Right cardiac atrium (tissue), 5 donors: Measurements from ENCODE around the gene BIN1. TPM values are rescaled to one million over a fixed set of nuclear protein-coding genes. Genes with fewer than 3 reads are reported as not detected.
A peak's percentile ranks its signal among the peaks of the same experiment; 100 is the strongest.

Experiments
- ATAC-seq, 2 donors: fragments of 200-7000 bp; cut with Tn5 transposase; one replicate each; pipeline versions ENCODE4 v1.8.0 to v1.9.1; 2020; ENCODE audit warnings: moderate library complexity in 2 of 2, mild to moderate bottlenecking in 1 of 2
- DNase-seq, 3 donors: peaks; one replicate each; pipeline ENCODE4 v3.0.0-alpha.2; 2020
- H3K27ac ChIP-seq: one replicate; pipeline ENCODE4 v1.5.1; 2013; ENCODE audit warnings: mild to moderate bottlenecking, low read length, control low read depth, moderate library complexity
- H3K27me3 ChIP-seq: one replicate; pipeline ENCODE4 v1.6.1; 2013; ENCODE audit not compliant: control insufficient read depth, insufficient read depth
- H3K4me1 ChIP-seq: one replicate; pipeline ENCODE4 v1.6.1; 2013; ENCODE audit warnings: low read length; ENCODE audit not compliant: control insufficient read depth, insufficient read depth
- H3K4me3 ChIP-seq: one replicate; pipeline ENCODE4 v1.5.1; 2013; ENCODE audit warnings: low read length, control low read depth
- H3K9me3 ChIP-seq: one replicate; pipeline ENCODE4 v1.6.1; 2013; ENCODE audit warnings: low read length; ENCODE audit not compliant: control insufficient read depth
- WGBS: extraction: QIAGEN DNeasy Blood & Tissue Kit; methylation state at CpG from one replicate; pipeline ENCODE4 v1.1.7; 2013; 5-methylcytosine and 5-hydroxymethylcytosine counted together
- intact Hi-C, 4 donors: fragments of 100-400 bp; cut with DNase I; formaldehyde crosslinking; loops; one replicate each; pipeline versions ENCODE4 v1.11.0 to v1.14.0; 2022 to 2023
- polyA plus RNA-seq: library from polyadenylated mRNA; stranded (reverse); fragments of 200-250 nt; gene quantifications from one replicate; pipeline ENCODE4 v1.2.3, GENCODE V29; 2013
- total RNA-seq, 4 donors: library from RNA; stranded (reverse); fragmentation: NEBNext Ultra II Directional; extraction: Animal tissue kit (Norgen Biotek cat#: 25700); gene quantifications; one replicate each; pipeline ENCODE4 v1.2.1, GENCODE V29; 2021
- donor health status: healthy with polysubstance abuse.
- donor health status: DM: no; HTN: yes; CAD: no.
- donor health status: DM: no; HTN: no; CAD: no.
- donor health status: DM: no; HTN: yes; CAD: no; lungs with severe emphysema.
- donor health status: DM: yes; HTN: yes; CAD: no.

The BIN1 gene
- total and polyA plus RNA-seq, 5 donors, result 5.9 to 12.0 (median 10.0) TPM

- DNase-seq (no peak), ATAC-seq (no peak)
- 81% methylated on average over 9 of the region's 9 CpGs for WGBS
- no peaks in the 10 kb centered on the region for H3K4me1 ChIP-seq
- H3K4me3 ChIP-seq, result no peak overlapping the region
- H3K9me3 ChIP-seq, result no peaks in the 10 kb centered on the region
- no peak overlapping the region for H3K27ac ChIP-seq
- intact Hi-C loops, result no loop called here
- H3K27me3 ChIP-seq, result no peaks in the 10 kb centered on the region
Measured at GRCh38 chr2:127117603-127118002, 10.6 kb upstream of the BIN1 start.

- no peak for DNase-seq
Measured at GRCh38 chr2:127115471-127116199, 8.7 kb upstream of the BIN1 start.

GRCh38 chr2:127110985-127111384 is 4.0 kb upstream of the BIN1 start:
- H3K27me3 ChIP-seq, result no peaks in the 10 kb centered on the region
- WGBS, result 86% methylated on average over 6 of the region's 6 CpGs
- DNase-seq, result no peak
- no peak overlapping the region for H3K4me3 ChIP-seq
- ATAC-seq, result no peak
- H3K4me1 ChIP-seq, result no peaks in the 10 kb centered on the region
- no peaks in the 10 kb centered on the region for H3K9me3 ChIP-seq
- no peak overlapping the region for H3K27ac ChIP-seq
- intact Hi-C loops, result no loop called here

More at GRCh38 chr2:127115471-127116199, 8.7 kb upstream of the BIN1 start:
- Histone ChIP-seq H3K27ac (no peak overlapping the region), H3K4me1 (no peaks in the 10 kb centered on the region), H3K4me3 (no peak overlapping the region), H3K9me3 (no peaks in the 10 kb centered on the region), H3K27me3 (no peaks in the 10 kb centered on the region)
- intact Hi-C loops, result no loop called here
- 81% methylated on average over 11 of the region's 11 CpGs for WGBS
- no peak for ATAC-seq

- no peak overlapping the region for H3K27ac ChIP-seq
- H3K9me3 ChIP-seq, result no peaks in the 10 kb centered on the region
- H3K27me3 ChIP-seq, result no peaks in the 10 kb centered on the region
- H3K4me3 ChIP-seq, result no peak overlapping the region
- ATAC-seq (no peak), DNase-seq (no peak)
- H3K4me1 ChIP-seq, result peaks cover 6% of the 10 kb centered on the region
- intact Hi-C loops, result no loop called here
- 79% methylated on average over 11 of the region's 11 CpGs for WGBS
Measured at GRCh38 chr2:127108090-127108523, 1.2 kb upstream of the BIN1 start.

GRCh38 chr2:127107622-127107999 is 657 bp upstream of the BIN1 start:
- DNase-seq, result no peak
- Histone ChIP-seq H3K27me3 (no peaks in the 10 kb centered on the region), H3K4me1 (peaks cover 6% of the 10 kb centered on the region), H3K4me3 (peak overlapping the region; percentile 65), H3K27ac (no peak overlapping the region), H3K9me3 (no peaks in the 10 kb centered on the region)
- WGBS, result 19% methylated on average over 17 of the region's 17 CpGs
- no peak for ATAC-seq
- intact Hi-C loops, result no loop called here

GRCh38 chr2:127106457-127106990 is 430 bp downstream of the BIN1 start:
- Histone ChIP-seq H3K4me1 (peaks cover 6% of the 10 kb centered on the region), H3K9me3 (no peaks in the 10 kb centered on the region), H3K4me3 (peak overlapping the region; percentile 65), H3K27ac (peak overlapping the region; percentile 7), H3K27me3 (no peaks in the 10 kb centered on the region)
- DNase-seq (peak in 1 of 3 donors; percentile 67), ATAC-seq (peak; percentile 10 to 35)
- under 1% methylated on average over 45 of the region's 45 CpGs for WGBS
- intact Hi-C loops, result no loop called here

- peak; percentile 3 to 27 for ATAC-seq
- H3K27ac ChIP-seq, result no peak overlapping the region
- H3K9me3 ChIP-seq, result no peaks in the 10 kb centered on the region
- H3K4me1 ChIP-seq, result peaks cover 6% of the 10 kb centered on the region
- WGBS, result 5% methylated on average over 51 of the region's 51 CpGs
- no peaks in the 10 kb centered on the region for H3K27me3 ChIP-seq
- H3K4me3 ChIP-seq, result peak overlapping the region; percentile 65
- intact Hi-C loops, result no loop called here
- DNase-seq, result peak in 2 of 3 donors; percentile 75 to 80
Measured at GRCh38 chr2:127105656-127106456, 1.1 kb downstream of the BIN1 start.

- WGBS, result 60% methylated on average over 6 of the region's 6 CpGs
- Histone ChIP-seq H3K27me3 (no peaks in the 10 kb centered on the region), H3K4me1 (peaks cover 6% of the 10 kb centered on the region), H3K27ac (no peak overlapping the region), H3K9me3 (no peaks in the 10 kb centered on the region), H3K4me3 (peak overlapping the region; percentile 65)
- ATAC-seq, result no peak
- DNase-seq, result peak in 1 of 3 donors; percentile 47
- intact Hi-C loops, result no loop called here
Measured at GRCh38 chr2:127104881-127105655, 1.9 kb downstream of the BIN1 start.

GRCh38 chr2:127104166-127104660 is 2.7 kb downstream of the BIN1 start:
- Histone ChIP-seq H3K4me1 (peaks cover 6% of the 10 kb centered on the region), H3K27me3 (no peaks in the 10 kb centered on the region), H3K9me3 (no peaks in the 10 kb centered on the region), H3K4me3 (no peak overlapping the region), H3K27ac (no peak overlapping the region)
- no peak for ATAC-seq
- intact Hi-C loops, result no loop called here
- 89% methylated on average over 8 of the region's 8 CpGs for WGBS
- no peak for DNase-seq

GRCh38 chr2:127103243-127104165 is 3.5 kb downstream of the BIN1 start:
- intact Hi-C loops, result no loop called here
- Histone ChIP-seq H3K27me3 (no peaks in the 10 kb centered on the region), H3K27ac (no peak overlapping the region), H3K4me3 (no peak overlapping the region), H3K9me3 (no peaks in the 10 kb centered on the region), H3K4me1 (peaks cover 6% of the 10 kb centered on the region)
- no peak for ATAC-seq
- 81% methylated on average over 24 of the region's 24 CpGs for WGBS
- peak in 2 of 3 donors; percentile 43 to 52 for DNase-seq
